AG04449 (cell line): Measurements from ENCODE around the gene PSENEN.

Experiments used
- CTCF ChIA-PET: fragments of 350-600 bp; formaldehyde crosslinking; extraction: SDS; loops from one replicate; lab custom pipeline; 2021; ENCODE audit warnings: antibody characterized with exemption; lab: Yijun Ruan, JAX
- POLR2A ChIA-PET: fragments of 400-600, 350-600 bp; formaldehyde crosslinking; extraction: SDS; loops from one replicate; lab custom pipeline; 2020; ENCODE audit warnings: antibody characterized with exemption, inconsistent platforms; lab: Yijun Ruan, JAX
- DNase-seq: peaks from one replicate; pipeline ENCODE4 v3.0.0-alpha.2; 2010; ENCODE audit warnings: low read depth, low spot score
- H3K4me3 ChIP-seq: 2 replicates; pipeline ENCODE4 v1.5.1; 2011; ENCODE audit warnings: low read depth, mild to moderate bottlenecking, control low read depth, low read length
- CTCF ChIP-seq: IDR thresholded peaks from one replicate; pipeline ENCODE4 v1.5.1; 2011; ENCODE audit warnings: mild to moderate bottlenecking, moderate library complexity, low read length, control low read depth, inconsistent platforms; ENCODE audit not compliant: insufficient read depth; ENCODE audit errors: missing control alignments

Gene PSENEN

GRCh38 chr19:35713904-35714495, 31.5 kb upstream of the PSENEN start:
- ChIA-PET CTCF (interaction anchor here (0.8 to 5.4 kb wide), 6 partner anchors 9 to 165 kb away, joined by 3 to 23 read pairs (median 10); partner anchors contain the start of gene ZBTB32), POLR2A (no interaction called here)
- DNase-seq: no peak
- H3K4me3 ChIP-seq: no peak overlapping the region
- no peak for TF ChIP-seq CTCF

DNA sequence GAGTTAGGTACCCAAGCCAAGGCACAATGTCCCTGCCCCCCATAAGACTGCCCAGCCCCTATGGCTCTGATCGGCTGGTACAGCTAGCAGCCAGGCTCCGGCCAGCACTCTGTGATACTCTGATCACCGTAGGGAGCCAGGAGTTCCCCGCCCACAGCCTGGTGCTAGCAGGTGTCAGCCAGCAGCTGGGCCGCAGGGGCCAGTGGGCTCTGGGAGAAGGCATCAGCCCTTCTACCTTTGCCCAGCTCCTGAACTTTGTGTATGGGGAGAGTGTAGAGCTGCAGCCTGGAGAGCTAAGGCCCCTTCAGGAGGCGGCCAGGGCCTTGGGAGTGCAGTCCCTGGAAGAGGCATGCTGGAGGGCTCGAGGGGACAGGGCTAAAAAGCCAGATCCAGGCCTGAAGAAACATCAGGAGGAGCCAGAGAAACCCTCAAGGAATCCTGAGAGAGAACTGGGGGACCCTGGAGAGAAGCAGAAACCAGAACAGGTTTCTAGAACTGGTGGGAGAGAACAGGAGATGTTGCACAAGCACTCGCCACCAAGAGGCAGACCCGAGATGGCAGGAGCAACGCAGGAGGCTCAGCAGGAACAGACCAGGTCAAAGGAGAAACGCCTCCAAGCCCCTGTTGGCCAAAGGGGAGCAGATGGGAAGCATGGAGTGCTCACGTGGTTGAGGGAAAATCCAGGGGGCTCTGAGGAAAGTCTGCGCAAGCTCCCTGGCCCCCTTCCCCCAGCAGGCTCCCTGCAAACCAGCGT, 30.7 kb upstream of the PSENEN start:
- no peak for DNase-seq
- CTCF ChIA-PET: interaction anchor here (0.8 to 5.4 kb wide), 10 partner anchors 10 to 166 kb away, joined by 3 to 23 read pairs (median 4); partner anchors contain the start of genes LIN37 and ZBTB32
- no peak overlapping the region for H3K4me3 ChIP-seq
- no peak for TF ChIP-seq CTCF
- POLR2A ChIA-PET: no interaction called here

DNA sequence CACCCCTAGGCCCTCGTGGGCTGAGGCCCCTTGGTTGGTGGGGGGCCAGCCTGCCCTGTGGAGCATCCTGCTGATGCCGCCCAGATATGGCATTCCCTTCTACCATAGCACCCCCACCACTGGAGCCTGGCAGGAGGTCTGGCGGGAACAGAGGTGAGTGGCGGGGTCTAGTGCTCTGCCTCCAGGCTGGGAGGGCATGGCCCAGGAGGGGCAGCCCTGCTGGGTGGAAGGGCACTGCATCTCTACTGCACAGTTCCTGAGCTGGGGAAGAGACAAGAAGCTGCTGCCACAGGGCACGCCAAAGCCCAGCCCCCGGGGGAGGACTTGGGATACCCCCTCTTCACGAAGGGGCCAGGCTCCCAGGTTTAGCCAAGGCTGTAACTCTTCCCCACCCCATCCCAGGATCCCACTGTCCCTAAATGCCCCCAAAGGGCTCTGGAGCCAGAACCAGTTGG, 30.1 kb upstream of the PSENEN start:
- no peak for TF ChIP-seq CTCF
- CTCF ChIA-PET: interaction anchor here (0.9 to 5.4 kb wide), 10 partner anchors 11 to 167 kb away, joined by 3 to 23 read pairs (median 4); partner anchors contain the start of genes LIN37 and ZBTB32
- no peak overlapping the region for H3K4me3 ChIP-seq
- no peak for DNase-seq
- POLR2A ChIA-PET: no interaction called here

GRCh38 chr19:35715981-35716800, 29.3 kb upstream of the PSENEN start:
- CTCF ChIA-PET: interaction anchor here (0.5 to 5.4 kb wide), 10 partner anchors 10 to 364 kb away, joined by 3 to 23 read pairs (median 4); partner anchors contain the start of gene LIN37
- TF ChIP-seq CTCF: no peak
- POLR2A ChIA-PET: no interaction called here
- H3K4me3 ChIP-seq: peak overlapping the region; percentile 85
- no peak for DNase-seq

DNA sequence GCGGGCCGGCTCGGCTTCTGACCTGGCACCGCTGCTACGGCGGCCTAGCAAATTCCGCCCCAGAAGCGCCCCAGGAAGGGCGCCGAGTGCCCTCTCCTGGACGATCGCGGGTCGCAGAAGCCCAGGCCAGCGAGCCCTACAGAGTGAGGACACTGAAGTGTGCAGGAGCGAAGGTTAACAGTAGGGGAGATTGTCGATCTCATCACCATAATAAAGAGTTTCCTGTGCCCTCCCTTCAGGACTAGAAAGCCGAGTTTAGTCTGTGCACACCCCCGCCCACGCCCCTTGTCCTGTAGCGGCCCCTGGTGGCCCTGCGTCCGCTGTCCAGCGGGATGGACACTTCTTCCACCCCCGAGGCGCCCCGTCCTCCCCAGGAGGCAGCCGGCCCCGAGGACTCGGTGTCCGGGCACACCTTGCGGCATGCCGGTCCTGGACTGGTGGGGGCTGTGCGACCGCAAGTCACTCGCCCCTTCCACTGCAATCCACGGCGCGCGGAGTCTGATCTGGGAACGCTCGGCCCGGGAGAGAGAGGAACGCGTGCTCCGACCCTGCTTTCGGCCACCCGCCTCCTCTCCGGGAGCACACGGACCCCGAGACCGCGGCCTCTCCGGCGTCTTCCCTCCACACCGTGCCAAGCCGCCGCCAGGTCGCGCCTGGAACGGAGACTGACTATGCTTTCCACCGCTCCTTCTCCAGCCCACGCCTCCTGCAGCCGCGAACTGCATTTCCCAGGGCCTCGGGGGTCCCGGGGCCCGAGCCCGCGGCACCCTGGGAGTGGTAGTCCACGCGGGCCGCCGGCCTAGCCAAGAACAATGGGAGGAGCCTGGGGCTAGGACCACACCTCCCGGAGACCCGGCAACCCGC, 28.4 kb upstream of the PSENEN start:
- peak overlapping the region; percentile 85 for H3K4me3 ChIP-seq
- ChIA-PET CTCF (interaction anchor here (1.6 to 1.8 kb wide), 3 partner anchors 24 to 161 kb away, joined by 4 to 8 read pairs (median 4); no protein-coding TSS in a partner anchor), POLR2A (no interaction called here)
- DNase-seq: peak; percentile 62
- peak; percentile 84 for TF ChIP-seq CTCF
